GM12878 (cell line): ENCODE measurements around the gene ARSA. TPM values are rescaled to one million over a fixed set of nuclear protein-coding genes. Genes with fewer than 3 reads are reported as not detected.

Experiments
- ATAC-seq: fragments of 200-7000 bp; cut with Tn5 transposase; 3 replicates; pipeline ENCODE4 v1.9.1; 2020; ENCODE audit warnings: mild to moderate bottlenecking, moderate library complexity
- BruUV-seq: library from RNA; stranded (reverse); fragments of 400-500 nt; replicated peaks from 2 replicates; lab custom pipeline; 2021; lab: Mats Ljungman, UMichigan
- CTCF ChIA-PET: fragments of 300-600 bp; sonication (Branson Sonifier 250); formaldehyde crosslinking; extraction: SDS; loops from one replicate; lab custom pipeline; 2021; ENCODE audit warnings: inconsistent platforms; lab: Yijun Ruan, JAX
- POLR2A ChIA-PET: fragments of 350-600 bp; formaldehyde crosslinking; extraction: SDS; loops from one replicate; lab custom pipeline; 2021; ENCODE audit warnings: inconsistent platforms; lab: Charles Lee
- RAD21 ChIA-PET: fragments of 300-600 bp; sonication (Branson Sonifier 250); formaldehyde crosslinking; loops from one replicate; lab custom pipeline; 2023; ENCODE audit warnings: antibody characterized with exemption; ENCODE audit not compliant: unreplicated experiment; lab: Charles Lee
- SMC1A ChIA-PET: fragments of 300-600 bp; sonication (Branson Sonifier 250); formaldehyde crosslinking; loops from one replicate; lab custom pipeline; 2023; ENCODE audit not compliant: unreplicated experiment, uncharacterized antibody; lab: Charles Lee
- DNase-seq: peaks from one replicate; pipeline ENCODE4 v3.0.0-alpha.2; 2011; ENCODE audit warnings: low read depth, low spot score
- FAIRE-seq: peaks from 3 replicates; lab custom pipeline; 2011; peaks lifted over from hg19 to GRCh38; lab: Jason Lieb, UNC
- H2AFZ ChIP-seq: 2 replicates; pipeline ENCODE4 v1.6.0; 2011; ENCODE audit warnings: low read depth, low read length, control low read depth; ENCODE audit not compliant: control insufficient read depth
- H3K27ac ChIP-seq: 2 replicates; pipeline ENCODE4 v1.5.1; 2011; ENCODE audit warnings: control low read depth; ENCODE audit not compliant: control insufficient read depth, insufficient read depth
- H3K27me3 ChIP-seq, 2 experiments: replicated peaks in 1 of 2; 2 replicates each; pipeline versions ENCODE4 v1.6.0 to v1.6.1; 2011; ENCODE audit warnings: low read length in 1 of 2; ENCODE audit not compliant: control insufficient read depth in 2 of 2, insufficient read depth in 2 of 2
- H3K36me3 ChIP-seq, 2 experiments: 2 replicates each; pipeline ENCODE4 v1.5.1; 2011; ENCODE audit warnings: low read length in 1 of 2; ENCODE audit not compliant: control insufficient read depth in 2 of 2, insufficient read depth in 2 of 2
- H3K4me1 ChIP-seq: 2 replicates; pipeline ENCODE4 v1.6.1; 2011; ENCODE audit warnings: mild to moderate bottlenecking, low read length, moderate library complexity, mixed read lengths; ENCODE audit not compliant: control insufficient read depth, insufficient read depth
- H3K4me2 ChIP-seq: 2 replicates; pipeline ENCODE4 v1.6.0; 2011; ENCODE audit warnings: control low read depth; ENCODE audit not compliant: control insufficient read depth, insufficient read depth
- H3K4me3 ChIP-seq: fragments of 200-600 bp; sonication (generic); 2 replicates; pipeline ENCODE4 v1.5.1; 2016
- H3K79me2 ChIP-seq: 2 replicates; pipeline ENCODE4 v1.6.0; 2011; ENCODE audit warnings: low read length; ENCODE audit not compliant: control insufficient read depth, insufficient read depth
- H3K9ac ChIP-seq: 2 replicates; pipeline ENCODE4 v1.8.0; 2011; ENCODE audit warnings: low read length, control low read depth, mixed read lengths; ENCODE audit not compliant: control insufficient read depth, insufficient read depth
- H3K9me3 ChIP-seq: replicated peaks from 3 replicates; pipeline ENCODE4 v1.5.1; 2011; ENCODE audit warnings: mild to moderate bottlenecking, low read length; ENCODE audit not compliant: control insufficient read depth, insufficient read depth
- H4K20me1 ChIP-seq: 2 replicates; pipeline ENCODE4 v1.6.0; 2011; ENCODE audit not compliant: control insufficient read depth, insufficient read depth
- ASH2L ChIP-seq: fragments of 300-600, 200-600 bp; sonication (generic); IDR thresholded peaks from 2 replicates; pipeline ENCODE4 v1.6.1; 2017; ENCODE audit warnings: low read depth, mild to moderate bottlenecking, borderline replicate concordance
- BCLAF1 ChIP-seq: fragments of 450-650 bp; IDR thresholded peaks from 2 replicates; pipeline ENCODE4 v1.6.1; 2017; ENCODE audit warnings: antibody characterized with exemption, mild to moderate bottlenecking, moderate library complexity
- ETV6 ChIP-seq, 2 experiments: fragments of 450-650 bp in 1 of 2; IDR thresholded peaks in 1 of 2; conservative IDR thresholded peaks in 1 of 2; 2 replicates each; pipeline ENCODE4 v1.6.1; 2014; ENCODE audit warnings: antibody characterized with exemption in 1 of 2, borderline replicate concordance in 1 of 2, low read depth in 1 of 2, mild to moderate bottlenecking in 1 of 2, moderate library complexity in 1 of 2
- HDAC6 ChIP-seq: fragments of 200-600 bp; sonication (generic); IDR thresholded peaks from one replicate; pipeline ENCODE4 v1.8.0; 2017; ENCODE audit warnings: antibody characterized with exemption; ENCODE audit not compliant: unreplicated experiment
- IKZF1 ChIP-seq: fragments of 450-650 bp; conservative IDR thresholded peaks from 2 replicates; pipeline ENCODE4 v1.6.1; 2017; ENCODE audit warnings: antibody characterized with exemption, mild to moderate bottlenecking
- NFYA ChIP-seq: IDR thresholded peaks from 2 replicates; pipeline ENCODE4 v1.6.1; 2011; ENCODE audit warnings: low read depth, mild to moderate bottlenecking, low read length, improper control_type of control experiment, borderline replicate concordance
- NR2F1 ChIP-seq: fragments of 450-650 bp; conservative IDR thresholded peaks from 2 replicates; pipeline ENCODE4 v1.6.1; 2017; ENCODE audit warnings: mild to moderate bottlenecking
- PAX5 ChIP-seq: IDR thresholded peaks from 2 replicates; pipeline ENCODE4 v1.6.1; 2011; ENCODE audit warnings: low read depth, low read length, borderline replicate concordance
- PML ChIP-seq: IDR thresholded peaks from 2 replicates; pipeline ENCODE4 v1.6.1; 2012; ENCODE audit warnings: low read length, inconsistent platforms
- RAD21 ChIP-seq: IDR thresholded peaks from 2 replicates; pipeline ENCODE4 v1.6.1; 2011; ENCODE audit warnings: mild to moderate bottlenecking, low read depth, low read length, moderate library complexity; ENCODE audit not compliant: insufficient read depth
- RFX5 ChIP-seq: IDR thresholded peaks from 2 replicates; pipeline ENCODE4 v1.6.1; 2011; ENCODE audit warnings: low read depth, low read length, improper control_type of control experiment
- SREBF2 ChIP-seq: IDR thresholded peaks from 2 replicates; pipeline ENCODE4 v1.6.1; 2012; ENCODE audit warnings: mild to moderate bottlenecking, low read length
- ZNF24 ChIP-seq: fragments of 450-650 bp; IDR thresholded peaks from 2 replicates; pipeline ENCODE4 v1.6.1; 2017; ENCODE audit warnings: antibody characterized with exemption, mild to moderate bottlenecking
- WGBS: methylation state at CpG from one replicate; pipeline ENCODE4 v1.1.6; 2016; ENCODE audit warnings: low lambda C conversion rate; ENCODE audit not compliant: insufficient replicate concordance, insufficient coverage; ENCODE audit errors: missing lambda C conversion rate; 5-methylcytosine and 5-hydroxymethylcytosine counted together
- in situ Hi-C: fragments of 300-500 bp; cut with MboI; formaldehyde crosslinking; loops from 9 replicates; pipeline ENCODE4 v1.14.3; 2018; ENCODE audit warnings: mixed read lengths
- intact Hi-C: fragments of 100-400 bp; cut with micrococcal nuclease; formaldehyde crosslinking; loops from one replicate; pipeline ENCODE4 v1.14.2; 2022; ENCODE audit not compliant: unreplicated experiment
- polyA plus RNA-seq, 11 experiments: library from polyadenylated mRNA; depleted of rRNA in 4 of 11; unstranded in 6 of 11; stranded (reverse) in 5 of 11; fragments of >200 nt; fragmentation: Nextera tagmentation in 4 of 11; fragmentation: Illumina TruSeq in 1 of 11; extraction: Ambion mirVana in 4 of 11; extraction: Trizol in 1 of 11; gene quantifications; 1 replicate in 1 of 11; 2 replicates in 10 of 11; pipeline versions ENCODE4 v1.2.1 to v1.2.3, GENCODE V29; 2011 to 2016; ENCODE audit warnings: inconsistent platforms in 2 of 11, missing spikeins in 2 of 11, low read depth in 1 of 11
- total RNA-seq, 4 experiments: library from RNA; depleted of rRNA in 3 of 4; stranded (reverse); fragments of >200 nt in 3 of 4; fragmentation: Illumina TruSeq in 1 of 4; extraction: Trizol in 1 of 4; gene quantifications; 2 replicates each; pipeline versions ENCODE4 v1.2.1 to v1.2.3, GENCODE V29; 2013 to 2021

The ARSA gene
- total and polyA plus RNA-seq, 10 of the 15 experiments (the other 5 are each of a cell fraction or from before 2014, with no cell fraction given) = 0.39 to 26.3 (median 9.8) TPM

GRCh38 chr22:50672471-50673230 lies 44.7 kb upstream of the ARSA start, which contains the start of gene SHANK3:
SHANK3 (plus strand) TSS chr22:50672823.
- ATAC-seq (no peak; the same call in 1 of the 3 replicates), FAIRE-seq (no peak), DNase-seq (no peak)
- Histone ChIP-seq H3K9ac (no peak within 1 kb of the TSS), H4K20me1 (no peaks in the 10 kb centered on the region), H3K36me3 (no peaks in the 10 kb centered on the region), H3K4me1 (no peaks in the 10 kb centered on the region), H3K4me2 (peak within 1 kb of the TSS; percentile 42; the same call in 1 of the 2 replicates), H3K79me2 (no peaks in the 10 kb centered on the region), H3K9me3 (no peaks in the 10 kb centered on the region), H2AFZ (no peak within 1 kb of the TSS), H3K4me3 (no peak within 1 kb of the TSS), H3K27me3 (peaks cover 8 to 12% of the 10 kb centered on the region in 2 experiments), H3K27ac (no peak within 1 kb of the TSS)
- RAD21 ChIA-PET = no interaction called here
- SMC1A ChIA-PET = no interaction called here
- in situ Hi-C loops = no loop called here
- intact Hi-C loops = no loop called here
- no TSS peak for BruUV-seq
- POLR2A ChIA-PET = no interaction called here
- CTCF ChIA-PET = no interaction called here
- WGBS = 5% methylated on average over 19 of the region's 23 CpGs
- no peak for TF ChIP-seq PAX5

DNA sequence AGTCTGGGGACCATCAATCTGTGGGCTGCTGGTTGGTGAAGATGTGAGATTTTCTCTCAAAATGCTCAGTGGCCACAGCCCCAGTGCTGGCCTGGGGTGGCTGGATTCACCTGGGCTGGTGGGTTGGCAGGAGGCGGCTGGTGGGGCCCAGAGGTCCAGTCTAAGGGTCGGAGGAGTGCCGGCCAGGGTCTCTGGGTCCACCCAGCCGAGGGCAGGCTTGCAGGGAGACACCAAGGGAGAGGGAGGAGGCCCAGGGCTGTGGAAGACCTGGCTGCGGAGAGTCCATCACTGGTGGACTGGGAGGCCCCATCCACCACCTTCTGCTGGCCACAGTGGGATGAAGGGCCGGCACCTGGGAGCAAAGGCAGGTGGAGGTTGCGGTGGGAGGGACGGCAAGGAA lies 44.1 kb upstream of the ARSA start:
- in situ Hi-C loops (no loop called here), intact Hi-C loops (no loop called here)
- DNase-seq (no peak), ATAC-seq (no peak), FAIRE-seq (no peak)
- Histone ChIP-seq H3K79me2 (no peaks in the 10 kb centered on the region), H4K20me1 (no peaks in the 10 kb centered on the region), H3K9me3 (no peaks in the 10 kb centered on the region), H3K36me3 (no peaks in the 10 kb centered on the region), H3K4me1 (no peaks in the 10 kb centered on the region), H3K9ac (no peak overlapping the region), H3K27me3 (peaks cover 8 to 12% of the 10 kb centered on the region in 2 experiments), H3K27ac (no peak overlapping the region), H2AFZ (no peak overlapping the region), H3K4me2 (no peak overlapping the region), H3K4me3 (no peak overlapping the region)
- ChIA-PET POLR2A (no interaction called here), SMC1A (no interaction called here), CTCF (no interaction called here), RAD21 (no interaction called here)
- no TSS peak for BruUV-seq
- WGBS = 0% methylated on average over 5 of the region's 8 CpGs
- TF ChIP-seq ASH2L (no peak), IKZF1 (no peak), PML (no peak), SREBF2 (no peak), ZNF24 (no peak), NR2F1 (no peak), RFX5 (no peak), BCLAF1 (no peak), RAD21 (no peak), NFYA (no peak), ETV6 (conservative IDR thresholded peaks at IDR 0.05 in 1 of 2, IDR thresholded peaks at IDR 0.05 in 1 of 2; ENCODE audit: borderline replicate concordance in 1 of 2, low read depth in 1 of 2) (no peak), HDAC6 (no peak)
